Body of pancreas (tissue), 4 donors: Measurements from ENCODE around the gene ARFGEF2. TPM values are rescaled to one million over a fixed set of nuclear protein-coding genes. Genes with fewer than 3 reads are reported as not detected.
"Not testable (repeated sequence)": the region's sequence is repeated elsewhere in the genome, so short reads cannot be mapped to it uniquely, and the experiment has no call there.

ENCODE experiments used
- ATAC-seq: fragments of 150-250 bp; one replicate; pipeline ENCODE4 v1.9.1; 2016
- DNase-seq, 4 donors: peaks; one replicate each; pipeline ENCODE4 v3.0.0-alpha.2; 2019
- H3K27ac ChIP-seq, 4 donors: fragments of 200-600 bp; sonication (generic); 1 replicate in 3 of 4; 2 replicates in 1 of 4; pipeline versions ENCODE4 v1.5.1 to v1.6.1; 2016 to 2019; ENCODE audit warnings: mild to moderate bottlenecking in 1 of 4, mixed read lengths in 1 of 4, moderate library complexity in 1 of 4
- H3K27me3 ChIP-seq, 2 donors: fragments of 200-600 bp; sonication (generic); one replicate each; pipeline ENCODE4 v1.6.0; 2016; ENCODE audit warnings: mild to moderate bottlenecking in 1 of 2
- H3K36me3 ChIP-seq, 2 donors: fragments of 200-600 bp; sonication (generic); replicated peaks in 1 of 2; 2 replicates each; pipeline ENCODE4 v1.5.1; 2016; ENCODE audit warnings: low read depth in 2 of 2; ENCODE audit not compliant: insufficient read depth in 1 of 2
- H3K4me1 ChIP-seq: fragments of 200-600 bp; sonication (generic); one replicate; pipeline ENCODE4 v1.6.0; 2016
- H3K4me3 ChIP-seq, 2 donors: fragments of 200-600 bp; sonication (generic); 1 replicate in 1 of 2; 2 replicates in 1 of 2; pipeline ENCODE4 v1.5.1; 2016 to 2019
- H3K9me3 ChIP-seq, 3 donors: fragments of 200-600 bp; sonication (generic); 1 replicate in 2 of 3; 2 replicates in 1 of 3; pipeline ENCODE4 v1.5.1; 2016
- POLR2A ChIP-seq, 3 donors: fragments of 450-650 bp; IDR thresholded peaks; one replicate each; pipeline ENCODE4 v1.6.1; 2016; ENCODE audit warnings: antibody characterized with exemption in 3 of 3, mild to moderate bottlenecking in 2 of 3
- WGBS, 2 donors: methylation state at CpG; one replicate each; pipeline ENCODE4 v1.1.5; 2017; 5-methylcytosine and 5-hydroxymethylcytosine counted together
- intact Hi-C: fragments of 100-400 bp; cut with DNase I; formaldehyde crosslinking; loops from one replicate; pipeline ENCODE4 v1.15.1; 2023
- total RNA-seq, 2 donors: library from RNA; depleted of rRNA; stranded (reverse); fragments of >200 nt; gene quantifications; one replicate each; pipeline ENCODE4 v1.1.0, GENCODE V29; 2016
- TF ChIP-seq, protein P1 (sequence below), 7 experiments: fragments of 450-650 bp in 4 of 7; fragments of 200-600 bp in 3 of 7; sonication (generic) in 3 of 7; IDR thresholded peaks; one replicate each; pipeline ENCODE4 v1.5.1; 2016 to 2019; ENCODE audit warnings: antibody characterized with exemption in 7 of 7

Gene ARFGEF2
- total RNA-seq, 2 donors from 2014 or later, result 17.5 to 26.5 TPM

DNA sequence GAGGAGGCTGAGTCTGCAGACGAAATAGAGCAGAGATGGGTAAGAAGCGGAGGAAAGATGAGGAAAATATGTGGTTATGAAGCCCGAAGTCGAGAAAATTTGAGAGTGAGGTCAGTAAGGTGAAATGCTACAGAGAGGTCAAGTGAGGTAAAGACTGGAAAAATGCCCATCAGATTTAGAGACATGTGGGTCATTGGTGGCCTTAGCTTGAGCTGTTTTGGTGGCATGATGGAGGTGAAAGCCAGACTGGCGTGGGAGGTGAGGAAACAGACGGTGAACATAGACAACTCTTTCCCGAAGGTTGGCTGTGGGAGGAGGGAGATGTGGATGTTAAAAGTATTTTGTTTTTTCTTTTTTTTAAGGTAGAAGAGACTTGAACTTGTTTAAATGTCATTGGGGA lies 9.4 kb downstream of the ARFGEF2 start:
- no peak for TF ChIP-seq POLR2A (IDR thresholded peaks at IDR 0.05)
- TF ChIP-seq, protein P1, sequence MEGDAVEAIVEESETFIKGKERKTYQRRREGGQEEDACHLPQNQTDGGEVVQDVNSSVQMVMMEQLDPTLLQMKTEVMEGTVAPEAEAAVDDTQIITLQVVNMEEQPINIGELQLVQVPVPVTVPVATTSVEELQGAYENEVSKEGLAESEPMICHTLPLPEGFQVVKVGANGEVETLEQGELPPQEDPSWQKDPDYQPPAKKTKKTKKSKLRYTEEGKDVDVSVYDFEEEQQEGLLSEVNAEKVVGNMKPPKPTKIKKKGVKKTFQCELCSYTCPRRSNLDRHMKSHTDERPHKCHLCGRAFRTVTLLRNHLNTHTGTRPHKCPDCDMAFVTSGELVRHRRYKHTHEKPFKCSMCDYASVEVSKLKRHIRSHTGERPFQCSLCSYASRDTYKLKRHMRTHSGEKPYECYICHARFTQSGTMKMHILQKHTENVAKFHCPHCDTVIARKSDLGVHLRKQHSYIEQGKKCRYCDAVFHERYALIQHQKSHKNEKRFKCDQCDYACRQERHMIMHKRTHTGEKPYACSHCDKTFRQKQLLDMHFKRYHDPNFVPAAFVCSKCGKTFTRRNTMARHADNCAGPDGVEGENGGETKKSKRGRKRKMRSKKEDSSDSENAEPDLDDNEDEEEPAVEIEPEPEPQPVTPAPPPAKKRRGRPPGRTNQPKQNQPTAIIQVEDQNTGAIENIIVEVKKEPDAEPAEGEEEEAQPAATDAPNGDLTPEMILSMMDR (IDR thresholded peaks at IDR 0.05), result no peak

DNA sequence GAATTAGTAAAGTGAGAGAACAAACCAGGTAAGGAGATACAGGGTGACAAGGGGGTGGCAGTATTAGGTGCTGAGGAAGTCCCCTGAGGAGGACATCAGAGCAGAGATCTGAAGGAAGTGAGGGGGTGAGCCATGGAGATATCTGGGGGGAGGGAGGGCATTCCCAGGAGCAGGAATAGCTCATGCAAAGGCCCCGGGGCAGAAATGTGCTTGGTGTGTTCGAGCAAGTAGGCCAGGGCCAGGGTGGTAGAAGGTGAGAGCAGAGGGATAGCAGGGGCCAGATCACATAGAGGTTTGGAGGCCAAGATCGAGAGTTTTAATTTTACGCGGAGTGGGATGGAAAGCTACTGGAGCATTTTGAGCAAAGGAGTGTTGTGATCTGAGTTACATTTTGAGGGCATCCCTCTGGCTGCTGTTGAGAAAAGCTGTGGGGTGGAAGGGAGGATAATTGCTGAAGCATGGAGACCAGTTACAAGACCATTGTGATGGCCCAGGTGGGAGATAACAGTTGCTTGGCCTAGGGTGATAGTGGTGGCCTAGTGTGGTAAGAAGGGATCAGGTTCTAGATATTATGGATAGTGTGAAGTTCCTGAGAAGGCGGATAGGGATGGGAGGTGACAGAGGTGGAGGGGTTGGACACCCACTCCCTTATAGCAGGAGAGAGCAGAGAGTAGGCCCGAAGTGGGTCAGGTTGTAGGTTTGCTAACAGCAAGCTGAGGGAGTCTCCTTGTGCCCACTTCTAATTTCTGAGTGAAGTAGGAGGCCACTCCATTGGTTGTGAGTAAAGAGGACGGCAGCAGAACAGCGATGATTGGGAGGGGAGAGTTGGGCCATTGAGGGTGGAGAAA lies 10.2 kb downstream of the ARFGEF2 start:
- H3K36me3 ChIP-seq, result no peaks in the 10 kb centered on the region
- peaks cover 60% of the 10 kb centered on the region for H3K4me1 ChIP-seq
- 83 to 94% methylated on average over 9 of the region's 9 CpGs for WGBS, 2 donors
- no peaks in the 10 kb centered on the region for H3K27me3 ChIP-seq
- no peak for TF ChIP-seq POLR2A (IDR thresholded peaks at IDR 0.05)
- TF ChIP-seq, protein P1 (IDR thresholded peaks at IDR 0.05), result no peak
- H3K4me3 ChIP-seq, result no peak overlapping the region
- H3K27ac ChIP-seq, result peak overlapping the region in 1 of 4 donors; percentile 7
- ATAC-seq (no peak), DNase-seq (no peak)
- intact Hi-C loops, result no loop called here
- no peaks in the 10 kb centered on the region for H3K9me3 ChIP-seq

More for the DNA sequence above, 9.4 kb downstream of the ARFGEF2 start:
- no peaks in the 10 kb centered on the region for H3K36me3 ChIP-seq
- no peak for ATAC-seq
- no peak overlapping the region for H3K4me3 ChIP-seq
- H3K27me3 ChIP-seq, result no peaks in the 10 kb centered on the region
- peaks cover 66% of the 10 kb centered on the region for H3K4me1 ChIP-seq
- no peak overlapping the region for H3K27ac ChIP-seq
- no peak for DNase-seq
- H3K9me3 ChIP-seq, result no peaks in the 10 kb centered on the region
- 81 to 89% methylated on average over 7 of the region's 7 CpGs for WGBS, 2 donors
- intact Hi-C loops, result no loop called here

DNA sequence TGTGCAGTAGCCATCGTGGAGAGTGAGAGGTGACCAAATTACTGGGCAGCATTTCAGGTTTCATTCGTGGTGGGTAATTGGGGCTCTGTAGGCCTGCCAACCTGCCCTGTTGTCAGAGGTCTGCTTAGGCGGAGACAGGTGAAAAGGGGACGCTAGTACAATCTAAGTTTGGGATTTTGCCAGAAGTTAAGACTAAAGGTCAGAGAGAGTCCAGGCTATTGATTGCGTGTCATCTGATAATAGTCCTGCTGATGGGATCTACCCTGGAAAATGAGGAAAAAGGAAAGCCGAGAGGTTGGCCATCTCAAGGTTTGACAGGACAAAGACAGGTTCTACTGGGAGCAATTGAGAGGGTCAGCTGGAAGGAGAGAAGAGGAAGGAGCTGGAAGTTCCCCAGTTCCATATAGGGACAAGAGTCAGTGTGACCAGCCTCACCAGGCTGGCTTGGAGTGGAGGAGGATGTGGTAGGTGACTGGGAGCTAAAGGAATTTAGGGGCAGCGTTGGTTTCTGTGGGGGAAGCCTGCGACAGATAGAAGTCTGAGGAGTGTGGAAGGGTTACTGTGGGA lies 10.9 kb downstream of the ARFGEF2 start:
- no peaks in the 10 kb centered on the region for H3K9me3 ChIP-seq
- intact Hi-C loops, result no loop called here
- peaks cover 62% of the 10 kb centered on the region for H3K4me1 ChIP-seq
- ATAC-seq (no peak), DNase-seq (no peak)
- no peak overlapping the region for H3K4me3 ChIP-seq
- H3K27me3 ChIP-seq, result no peaks in the 10 kb centered on the region
- TF ChIP-seq, protein P1 (IDR thresholded peaks at IDR 0.05), result no peak
- no peak for TF ChIP-seq POLR2A (IDR thresholded peaks at IDR 0.05)
- WGBS, 2 donors, result 39 to 47% methylated on average over 8 of the region's 8 CpGs
- no peaks in the 10 kb centered on the region for H3K36me3 ChIP-seq
- H3K27ac ChIP-seq, result peak overlapping the region in 2 of 4 donors; percentile 6 to 7

DNA sequence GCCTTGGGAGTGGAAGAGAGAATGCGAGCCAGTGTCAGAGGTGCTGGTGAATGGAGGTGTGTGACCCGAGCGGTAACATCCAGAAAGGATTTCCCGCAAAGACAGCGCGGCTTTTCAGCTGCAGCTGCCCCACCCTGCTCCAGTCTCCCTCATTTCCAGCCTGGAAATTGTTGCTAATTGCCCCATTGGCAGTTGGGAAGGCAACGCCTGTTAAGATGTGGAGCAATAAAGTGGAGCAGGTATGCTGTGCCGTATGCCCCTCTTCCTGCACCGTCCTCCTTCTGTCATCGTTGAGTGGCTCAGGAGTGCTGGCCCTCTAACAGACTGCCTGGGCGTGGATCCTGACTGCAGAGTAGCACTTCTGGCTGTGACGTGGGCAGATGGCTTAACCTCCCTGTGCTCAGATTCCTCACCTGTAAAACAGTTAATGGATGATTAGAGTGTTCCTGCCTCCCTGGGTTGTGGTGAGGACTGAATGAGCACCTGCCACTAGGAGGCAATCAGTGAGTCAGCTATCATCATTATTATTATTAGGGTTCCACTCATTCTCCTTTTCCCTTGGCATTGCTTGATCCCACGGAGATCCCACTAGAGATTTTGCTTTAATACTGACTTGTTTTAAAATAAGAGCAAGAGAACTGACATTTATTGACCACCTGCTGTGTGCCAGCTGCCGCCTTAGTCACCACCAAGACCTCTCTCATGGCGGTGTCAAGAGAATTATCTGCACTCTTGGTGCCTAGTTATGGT lies 11.7 kb downstream of the ARFGEF2 start:
- TF ChIP-seq, protein P1 (IDR thresholded peaks at IDR 0.05), result no peak
- no peak for TF ChIP-seq POLR2A (IDR thresholded peaks at IDR 0.05)
- Histone ChIP-seq H3K36me3 (no peaks in the 10 kb centered on the region), H3K27ac (no peak overlapping the region), H3K4me1 (peaks cover 69% of the 10 kb centered on the region), H3K9me3 (no peaks in the 10 kb centered on the region), H3K4me3 (no peak overlapping the region), H3K27me3 (no peaks in the 10 kb centered on the region)
- intact Hi-C loops, result no loop called here
- DNase-seq, result no peak
- 93% methylated on average over 15 of the region's 15 CpGs for WGBS, 2 donors
- ATAC-seq, result no peak

DNA sequence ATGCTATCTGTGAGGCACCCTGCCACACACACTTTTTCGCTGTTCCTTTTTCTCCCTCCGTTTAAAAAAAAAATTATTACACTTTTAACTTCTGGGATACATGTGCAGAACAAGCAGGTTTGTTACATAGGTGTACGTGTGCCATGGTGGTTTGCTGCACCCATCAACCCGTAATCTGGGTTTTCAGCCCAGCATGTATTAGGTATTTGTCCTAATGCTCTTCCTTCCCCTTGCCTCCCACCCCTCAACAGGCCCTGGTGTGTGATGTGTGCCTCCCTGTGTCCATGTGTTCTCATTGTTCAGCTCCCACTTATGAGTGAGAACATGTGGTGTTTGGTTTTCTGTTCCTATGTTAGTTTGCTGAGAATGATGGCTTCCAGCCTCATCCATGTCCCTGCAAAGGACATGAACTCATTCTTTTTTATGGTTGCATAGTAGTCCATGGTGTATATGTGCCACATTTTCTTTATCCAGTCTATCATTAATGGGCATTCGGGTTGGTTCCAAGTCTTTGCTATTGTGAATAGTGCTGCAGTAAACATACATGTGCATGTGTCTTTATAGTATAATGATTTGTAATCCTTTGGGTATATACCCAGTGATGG lies 12.9 kb downstream of the ARFGEF2 start:
- H3K27ac ChIP-seq, intact Hi-C loops, H3K4me3 ChIP-seq, H3K36me3 ChIP-seq, DNase-seq, H3K9me3 ChIP-seq, ATAC-seq, H3K27me3 ChIP-seq: not testable (repeated sequence)
- H3K4me1 ChIP-seq, result peaks cover 72% of the 10 kb centered on the region
- WGBS, 2 donors, result 87 to 88% methylated on average over 5 of the region's 5 CpGs

DNA sequence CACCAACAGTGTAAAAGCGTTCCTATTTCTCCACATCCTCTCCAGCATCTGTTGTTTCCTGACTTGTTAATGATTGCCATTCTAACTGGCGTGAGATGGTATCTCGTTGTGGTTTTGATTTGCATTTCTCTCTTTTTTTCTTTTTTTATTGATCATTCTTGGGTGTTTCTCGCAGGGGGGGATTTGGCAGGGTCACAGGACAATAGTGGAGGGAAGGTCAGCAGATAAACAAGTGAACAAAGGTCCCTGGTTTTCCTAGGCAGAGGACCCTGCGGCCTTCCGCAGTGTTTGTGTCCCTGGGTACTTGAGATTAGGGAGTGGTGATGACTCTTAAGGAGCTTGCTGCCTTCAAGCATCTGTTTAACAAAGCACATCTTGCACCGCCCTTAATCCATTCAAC lies 13.5 kb downstream of the ARFGEF2 start:
- intact Hi-C loops, H3K4me3 ChIP-seq, H3K36me3 ChIP-seq, H3K27ac ChIP-seq, H3K27me3 ChIP-seq, ATAC-seq, H3K9me3 ChIP-seq, DNase-seq: not testable (repeated sequence)
- H3K4me1 ChIP-seq, result peaks cover 70% of the 10 kb centered on the region
- WGBS, 2 donors, result 13 to 27% methylated on average over 6 of the region's 7 CpGs

DNA sequence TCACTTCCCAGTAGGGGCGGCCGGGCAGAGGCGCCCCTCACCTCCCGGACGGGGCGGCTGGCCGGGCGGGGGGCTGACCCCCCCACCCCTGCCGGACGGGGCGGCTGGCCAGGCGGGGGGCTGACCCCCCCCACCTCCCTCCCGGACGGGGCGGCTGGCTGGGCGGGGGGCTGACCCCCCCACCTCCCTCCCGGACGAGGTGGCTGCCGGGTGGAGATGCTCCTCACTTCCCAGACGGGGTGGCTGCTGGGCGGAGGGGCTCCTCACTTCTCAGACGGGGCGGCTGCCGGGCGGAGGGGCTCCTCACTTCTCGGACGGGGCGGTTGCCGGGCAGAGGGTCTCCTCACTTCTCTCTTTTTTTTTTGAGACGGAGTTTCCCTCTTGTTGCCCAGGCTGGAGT lies 14.7 kb downstream of the ARFGEF2 start:
- H3K27me3 ChIP-seq, intact Hi-C loops, ATAC-seq, H3K36me3 ChIP-seq, H3K27ac ChIP-seq, H3K9me3 ChIP-seq, H3K4me3 ChIP-seq, DNase-seq: not testable (repeated sequence)
- H3K4me1 ChIP-seq, result peaks cover 58% of the 10 kb centered on the region
- 92 to 100% methylated on average over 3 to 9 of the region's 30 CpGs for WGBS, 2 donors
